MCF 10A (cell line): ENCODE results near the gene FARS2. TPM values are rescaled to one million over a fixed set of nuclear protein-coding genes. Genes with fewer than 3 reads are reported as not detected.

Source experiments
- BruUV-seq: library from RNA; stranded (reverse); fragments of 400-500 nt; replicated peaks from 2 replicates; lab custom pipeline; 2021; lab: Mats Ljungman, UMichigan
- CTCF ChIA-PET: fragments of 300-600 bp; sonication (Branson Sonifier 250); formaldehyde crosslinking; extraction: SDS; loops from one replicate; lab custom pipeline; 2021; ENCODE audit warnings: antibody characterized with exemption, inconsistent platforms; lab: Yijun Ruan, JAX
- POLR2A ChIA-PET: fragments of 300-600, 350-650 bp; sonication (Branson Sonifier 250); formaldehyde crosslinking; extraction: SDS; loops from one replicate; lab custom pipeline; 2020; ENCODE audit warnings: antibody characterized with exemption, inconsistent platforms; lab: Yijun Ruan, JAX
- DNase-seq: peaks from one replicate; pipeline ENCODE4 v3.0.0-alpha.2; 2018; ENCODE audit not compliant: unreplicated experiment
- H3K27ac Mint-ChIP-seq: one replicate; pipeline ENCODE4 v1.8.0; 2022; ENCODE audit warnings: mild to moderate bottlenecking, low read depth, mixed read lengths; ENCODE audit not compliant: unreplicated experiment
- H3K27me3 Mint-ChIP-seq: one replicate; pipeline ENCODE4 v1.8.0; 2022; ENCODE audit warnings: mixed read lengths; ENCODE audit not compliant: insufficient read depth, unreplicated experiment
- H3K36me3 Mint-ChIP-seq: one replicate; pipeline ENCODE4 v1.8.0; 2022; ENCODE audit warnings: mild to moderate bottlenecking, moderate library complexity, mixed read lengths; ENCODE audit not compliant: insufficient read depth, unreplicated experiment
- H3K4me1 Mint-ChIP-seq: one replicate; pipeline ENCODE4 v1.8.0; 2022; ENCODE audit warnings: mixed read lengths; ENCODE audit not compliant: insufficient read depth, unreplicated experiment
- H3K4me3 Mint-ChIP-seq: one replicate; pipeline ENCODE4 v1.8.0; 2022; ENCODE audit warnings: mild to moderate bottlenecking, moderate library complexity, mixed read lengths; ENCODE audit not compliant: unreplicated experiment
- H3K9me3 Mint-ChIP-seq: one replicate; pipeline ENCODE4 v1.8.0; 2022; ENCODE audit warnings: mixed read lengths; ENCODE audit not compliant: unreplicated experiment
- intact Hi-C: fragments of 100-400 bp; cut with micrococcal nuclease; formaldehyde crosslinking; loops from 2 replicates; pipeline ENCODE4 v1.14.1; 2022
- total RNA-seq: library from RNA; stranded (reverse); gene quantifications from 2 replicates; pipeline ENCODE4 v1.2.3, GENCODE V29; 2022
- TF ChIP-seq, protein P1 (sequence below): fragments of 200-600 bp; IDR thresholded peaks from one replicate; pipeline ENCODE4 v1.8.0; 2022; ENCODE audit warnings: antibody characterized with exemption, mild to moderate bottlenecking; ENCODE audit not compliant: unreplicated experiment

The FARS2 gene
- total RNA-seq, 1 experiment from 2014 or later: 18.2 TPM

DNA sequence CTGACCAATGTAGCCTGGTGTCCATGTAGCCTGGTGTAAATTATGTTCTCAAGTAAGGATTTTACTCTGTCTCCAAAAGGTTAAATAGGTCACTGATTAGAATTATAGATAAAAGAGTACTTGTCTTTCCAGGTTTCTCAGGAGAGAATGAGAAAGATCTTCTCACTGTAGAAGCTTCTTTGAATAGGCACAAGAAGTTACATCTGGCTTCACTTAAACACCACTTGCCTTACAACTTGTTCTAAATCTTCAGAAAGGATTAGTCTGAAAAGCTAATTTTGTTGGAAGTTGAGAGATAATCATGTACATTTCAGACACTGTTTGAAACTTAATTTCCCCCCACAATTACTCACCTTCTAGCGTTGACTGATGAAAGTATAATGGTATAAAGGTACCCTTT lies 275.3 kb downstream of the FARS2 start:
- no peak for DNase-seq
- TF ChIP-seq, protein P1, sequence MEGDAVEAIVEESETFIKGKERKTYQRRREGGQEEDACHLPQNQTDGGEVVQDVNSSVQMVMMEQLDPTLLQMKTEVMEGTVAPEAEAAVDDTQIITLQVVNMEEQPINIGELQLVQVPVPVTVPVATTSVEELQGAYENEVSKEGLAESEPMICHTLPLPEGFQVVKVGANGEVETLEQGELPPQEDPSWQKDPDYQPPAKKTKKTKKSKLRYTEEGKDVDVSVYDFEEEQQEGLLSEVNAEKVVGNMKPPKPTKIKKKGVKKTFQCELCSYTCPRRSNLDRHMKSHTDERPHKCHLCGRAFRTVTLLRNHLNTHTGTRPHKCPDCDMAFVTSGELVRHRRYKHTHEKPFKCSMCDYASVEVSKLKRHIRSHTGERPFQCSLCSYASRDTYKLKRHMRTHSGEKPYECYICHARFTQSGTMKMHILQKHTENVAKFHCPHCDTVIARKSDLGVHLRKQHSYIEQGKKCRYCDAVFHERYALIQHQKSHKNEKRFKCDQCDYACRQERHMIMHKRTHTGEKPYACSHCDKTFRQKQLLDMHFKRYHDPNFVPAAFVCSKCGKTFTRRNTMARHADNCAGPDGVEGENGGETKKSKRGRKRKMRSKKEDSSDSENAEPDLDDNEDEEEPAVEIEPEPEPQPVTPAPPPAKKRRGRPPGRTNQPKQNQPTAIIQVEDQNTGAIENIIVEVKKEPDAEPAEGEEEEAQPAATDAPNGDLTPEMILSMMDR: no peak
- no peaks in the 10 kb centered on the region for H3K36me3 Mint-ChIP-seq
- no peak overlapping the region for H3K27ac Mint-ChIP-seq
- CTCF ChIA-PET: no interaction called here
- H3K4me3 Mint-ChIP-seq: no peak overlapping the region
- H3K27me3 Mint-ChIP-seq: no peaks in the 10 kb centered on the region
- POLR2A ChIA-PET: interaction anchor here (0.7 kb wide), 1 partner anchor 11 kb away, joined by 3 read pairs; no protein-coding TSS in a partner anchor
- H3K9me3 Mint-ChIP-seq: no peaks in the 10 kb centered on the region
- BruUV-seq: no TSS peak
- intact Hi-C loops: no loop called here
- peaks cover 7% of the 10 kb centered on the region for H3K4me1 Mint-ChIP-seq

DNA sequence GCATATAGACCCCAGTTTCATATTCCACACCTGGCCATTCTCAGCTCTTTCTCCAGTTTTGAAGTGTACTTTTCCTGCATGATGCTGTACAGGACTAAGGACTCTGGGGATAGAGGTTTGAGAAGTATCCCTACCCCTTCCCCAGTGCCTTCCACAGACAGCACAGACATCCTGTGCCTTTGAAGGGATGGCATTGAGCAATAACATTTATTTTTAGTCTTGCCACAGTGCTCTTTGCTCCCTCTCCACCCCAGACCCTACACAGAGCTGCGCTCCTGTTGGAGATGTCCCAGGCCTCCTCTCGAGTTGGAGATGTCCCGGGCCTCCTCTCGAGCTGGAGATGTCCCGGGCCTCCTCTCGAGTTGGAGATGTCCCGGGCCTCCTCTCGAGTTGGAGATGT lies 275.8 kb downstream of the FARS2 start:
- DNase-seq: no peak
- Mint-ChIP-seq H3K9me3 (no peaks in the 10 kb centered on the region), H3K36me3 (no peaks in the 10 kb centered on the region), H3K27me3 (no peaks in the 10 kb centered on the region), H3K4me3 (no peak overlapping the region), H3K4me1 (peaks cover 7% of the 10 kb centered on the region), H3K27ac (no peak overlapping the region)
- intact Hi-C loops: no loop called here
- CTCF ChIA-PET: no interaction called here
- POLR2A ChIA-PET: no interaction called here
- BruUV-seq: no TSS peak
- TF ChIP-seq, protein P1: no peak

DNA sequence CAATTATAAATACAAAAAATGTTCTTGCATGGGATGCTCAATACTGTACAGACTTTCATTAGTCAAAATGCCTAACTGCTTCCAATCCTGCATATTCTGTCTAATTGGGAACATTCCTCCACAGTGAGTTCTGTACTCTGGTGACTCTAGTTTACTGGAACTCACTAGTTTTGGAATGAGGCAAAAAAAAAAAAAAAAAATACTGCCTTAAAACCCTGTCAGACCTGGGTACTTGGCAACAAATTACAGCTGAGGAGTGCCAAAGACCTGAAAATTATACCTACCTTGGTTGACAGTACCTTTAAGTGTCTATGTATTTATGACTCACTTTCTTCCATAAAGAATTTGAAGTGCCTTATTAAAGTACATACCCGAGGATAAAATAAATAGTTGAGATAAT lies 276.7 kb downstream of the FARS2 start:
- no peaks in the 10 kb centered on the region for H3K9me3 Mint-ChIP-seq
- H3K4me3 Mint-ChIP-seq: no peak overlapping the region

DNA sequence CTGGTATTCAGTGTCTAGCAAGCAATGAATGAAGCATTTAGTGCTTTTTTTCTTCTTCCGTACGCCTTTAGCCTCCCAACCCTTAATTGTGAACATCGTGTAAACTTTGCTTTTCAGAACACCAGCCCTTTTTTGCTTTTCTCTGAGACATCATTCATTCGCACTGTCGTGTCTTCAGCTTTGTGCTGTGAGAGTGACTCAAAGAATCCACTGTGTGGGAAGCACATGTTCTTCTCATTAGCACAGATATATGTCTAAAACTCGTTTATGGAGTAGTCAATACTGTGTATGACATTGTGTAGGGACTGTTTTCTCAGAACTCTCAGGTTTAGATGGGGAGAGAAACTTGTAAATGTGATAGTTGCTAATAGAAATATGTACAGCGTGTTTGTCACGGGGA lies 279.1 kb downstream of the FARS2 start:
- DNase-seq: no peak
- POLR2A ChIA-PET: no interaction called here
- Mint-ChIP-seq H3K4me1 (peaks cover 7% of the 10 kb centered on the region), H3K4me3 (no peak overlapping the region), H3K9me3 (no peaks in the 10 kb centered on the region), H3K27ac (no peak overlapping the region), H3K27me3 (no peaks in the 10 kb centered on the region), H3K36me3 (no peaks in the 10 kb centered on the region)
- intact Hi-C loops: no loop called here
- TF ChIP-seq, protein P1: no peak
- CTCF ChIA-PET: no interaction called here
- no TSS peak for BruUV-seq

More for the DNA sequence above, 276.7 kb downstream of the FARS2 start:
- POLR2A ChIA-PET: no interaction called here
- Mint-ChIP-seq H3K36me3 (no peaks in the 10 kb centered on the region), H3K27me3 (no peaks in the 10 kb centered on the region), H3K4me1 (peaks cover 7% of the 10 kb centered on the region), H3K27ac (no peak overlapping the region)
- CTCF ChIA-PET: no interaction called here
- intact Hi-C loops: no loop called here
- DNase-seq: no peak
- no TSS peak for BruUV-seq
- TF ChIP-seq, protein P1: no peak
